ENCODE measurements around the gene TBC1D5. TPM values are rescaled to one million over a fixed set of nuclear protein-coding genes. Genes with fewer than 3 reads are reported as not detected.

Gene TBC1D5
- polyA plus RNA-seq, 1 donor, result 31.3 TPM

DNA sequence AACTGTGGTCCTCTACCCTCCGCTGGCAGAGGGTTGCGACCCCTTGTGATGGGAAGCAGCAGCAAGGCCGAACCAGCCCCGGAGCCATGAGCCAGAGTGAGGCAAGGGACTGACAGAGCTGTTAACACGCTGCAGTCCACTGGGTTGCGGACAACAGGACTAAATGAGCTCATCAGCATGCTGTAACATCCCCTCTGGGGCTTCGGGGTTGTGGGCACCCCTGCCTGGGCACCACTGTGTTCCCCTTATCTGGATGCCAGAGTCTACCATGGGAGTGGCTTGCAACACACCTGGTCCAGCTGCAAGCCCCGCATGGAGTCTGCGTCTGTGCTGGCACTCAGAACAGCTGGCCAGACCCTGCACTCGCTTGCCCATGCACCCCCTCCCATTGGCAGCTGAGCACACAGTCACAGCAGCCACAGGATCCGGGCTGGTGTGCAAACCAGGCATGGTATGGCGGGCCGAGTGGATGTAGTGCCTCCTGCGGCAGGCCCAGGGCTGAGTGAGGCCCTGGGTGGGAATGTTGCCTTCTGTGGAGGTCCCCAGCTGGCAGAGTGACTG is 453.5 kb downstream of the TBC1D5 start:
- DNase-seq, result no peak

- DNase-seq, result no peak
These were observed 455.3 kb downstream of the TBC1D5 start for GRCh38 chr3:17287006-17287689.

DNA sequence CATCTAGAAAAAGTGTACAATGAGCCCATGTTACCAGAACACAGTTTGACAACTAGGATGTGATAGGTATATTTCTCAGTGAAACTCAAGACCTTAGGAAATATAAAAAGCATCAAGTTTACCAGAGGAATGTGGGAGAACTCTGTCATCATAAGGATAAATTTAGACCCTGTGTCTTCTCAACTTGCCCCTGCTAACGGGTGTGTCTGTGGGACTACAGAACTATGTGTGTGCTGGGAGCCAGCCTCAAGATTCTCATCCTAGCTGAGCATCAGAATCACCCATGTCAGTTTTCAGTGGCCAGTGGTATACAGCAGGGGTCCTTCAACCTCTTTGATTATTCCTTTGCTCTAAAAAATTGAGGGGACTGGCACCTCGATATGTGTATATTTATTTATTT is 464.4 kb downstream of the TBC1D5 start:
- no peak for DNase-seq

DNA sequence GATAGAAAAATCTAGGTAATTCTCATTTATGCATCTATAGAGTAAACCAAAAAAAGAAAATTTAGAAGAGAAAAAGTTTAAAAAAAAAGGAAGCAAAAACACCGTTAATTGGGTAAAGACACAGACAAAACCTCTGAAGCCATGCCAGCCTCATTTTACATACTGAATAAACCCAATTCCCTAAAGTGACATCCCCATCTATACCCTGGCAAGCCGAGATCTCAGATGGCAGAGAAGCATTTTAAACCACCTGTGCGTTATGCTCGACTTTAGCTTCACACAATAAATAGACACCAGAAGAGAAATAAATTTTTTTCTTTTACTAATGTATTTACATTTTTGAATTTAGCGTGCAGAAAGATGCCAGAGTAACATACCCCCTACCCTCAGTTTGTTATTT is 475.6 kb downstream of the TBC1D5 start:
- no peak for DNase-seq

DNA sequence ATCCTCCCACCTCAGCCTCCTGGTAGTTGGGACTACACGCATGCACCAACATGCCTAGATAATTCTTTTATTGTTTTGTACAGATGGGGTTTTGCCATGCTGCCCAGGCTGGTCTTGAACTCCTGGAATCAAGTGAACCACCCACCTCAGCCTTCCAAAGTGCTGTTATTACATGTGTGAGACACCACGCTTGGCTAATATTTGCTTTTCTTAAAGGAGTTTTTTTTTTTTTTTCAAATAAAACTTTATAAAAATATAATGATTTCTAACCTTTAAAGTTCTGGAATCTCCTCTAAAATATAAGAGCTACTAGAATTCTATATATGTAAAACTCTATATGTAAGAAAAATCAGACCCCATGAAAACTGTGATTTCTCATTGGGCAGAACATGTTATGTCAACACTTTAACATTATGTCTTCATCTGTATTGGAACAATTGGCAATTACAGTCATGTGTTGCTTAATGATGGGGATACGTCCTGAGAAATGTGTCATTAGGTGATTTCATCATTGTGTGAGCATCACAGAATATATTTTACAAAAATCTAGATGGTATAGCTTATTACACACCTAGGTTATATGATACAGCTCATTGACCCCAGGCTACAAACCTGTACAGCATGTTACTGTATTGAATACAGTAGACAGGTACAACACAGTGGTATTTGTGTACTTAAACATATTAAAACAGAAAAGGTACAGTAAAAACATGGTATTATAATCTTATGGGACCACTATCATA is 480.6 kb downstream of the TBC1D5 start:
- DNase-seq, result no peak

DNA sequence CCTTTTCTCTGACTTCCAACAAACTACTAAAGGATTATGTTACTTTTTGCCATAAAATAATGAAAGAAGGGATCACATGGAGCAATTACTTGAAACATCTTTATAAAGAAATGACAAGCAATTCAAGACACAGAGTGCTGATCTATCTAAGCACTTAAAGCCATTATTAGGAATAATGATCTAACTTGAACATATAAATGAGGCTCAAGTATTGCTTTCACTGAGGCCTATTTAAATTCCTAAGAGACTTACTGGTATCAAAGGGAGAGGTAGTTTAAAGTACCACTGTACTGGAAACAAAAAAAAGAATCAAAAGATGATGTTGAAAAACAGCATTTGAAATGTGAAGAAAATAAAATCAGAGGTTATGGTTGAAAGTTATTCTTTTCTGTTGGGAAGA is 482.2 kb downstream of the TBC1D5 start:
- no peak for DNase-seq

DNA sequence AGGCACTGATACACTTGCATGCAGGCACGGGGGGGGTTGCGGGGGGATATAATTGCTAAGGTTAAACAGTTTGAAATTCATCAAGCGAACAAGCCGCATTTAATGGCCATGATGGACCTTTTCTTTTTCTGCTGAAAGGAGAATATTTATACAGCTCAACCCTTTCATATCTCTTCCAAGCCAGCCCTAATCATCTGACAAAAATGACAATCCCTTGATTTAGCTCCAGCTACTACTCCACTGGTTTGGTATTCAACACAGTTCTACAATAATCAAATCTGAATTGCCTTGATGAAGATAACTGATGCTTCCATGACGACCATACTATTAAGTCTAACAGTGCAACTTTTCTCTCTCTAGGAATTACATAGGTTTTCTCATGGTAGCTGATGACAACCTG is 482.7 kb downstream of the TBC1D5 start:
- no peak for DNase-seq

DNA sequence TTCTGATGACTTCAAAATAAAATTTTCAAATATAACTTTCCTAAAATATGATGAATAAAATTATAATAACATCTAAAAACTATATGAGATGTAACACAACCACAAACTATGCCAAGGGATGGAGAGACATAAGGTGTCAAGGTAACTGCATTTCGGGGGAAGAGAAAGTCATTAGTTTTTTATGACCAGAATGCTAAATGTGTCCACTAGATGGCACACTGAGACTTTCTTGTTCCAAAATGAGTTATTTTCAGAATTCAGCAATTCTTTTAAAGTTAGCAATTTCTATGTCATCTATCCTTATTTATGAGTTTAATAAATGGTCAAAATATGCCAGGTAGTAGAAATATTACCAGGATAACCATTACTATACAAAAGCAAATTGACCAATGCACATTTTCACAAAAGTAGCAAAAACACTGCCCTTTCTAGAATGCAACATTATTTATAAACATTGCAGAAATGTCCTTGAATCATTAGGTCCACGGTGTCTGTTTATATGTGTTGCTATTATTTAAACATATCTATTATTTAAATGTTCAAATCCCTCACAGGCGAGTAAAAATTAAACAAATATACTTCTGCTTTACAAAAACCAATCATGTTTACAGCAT is 483.5 kb downstream of the TBC1D5 start:
- peak; percentile 29 for DNase-seq

DNA sequence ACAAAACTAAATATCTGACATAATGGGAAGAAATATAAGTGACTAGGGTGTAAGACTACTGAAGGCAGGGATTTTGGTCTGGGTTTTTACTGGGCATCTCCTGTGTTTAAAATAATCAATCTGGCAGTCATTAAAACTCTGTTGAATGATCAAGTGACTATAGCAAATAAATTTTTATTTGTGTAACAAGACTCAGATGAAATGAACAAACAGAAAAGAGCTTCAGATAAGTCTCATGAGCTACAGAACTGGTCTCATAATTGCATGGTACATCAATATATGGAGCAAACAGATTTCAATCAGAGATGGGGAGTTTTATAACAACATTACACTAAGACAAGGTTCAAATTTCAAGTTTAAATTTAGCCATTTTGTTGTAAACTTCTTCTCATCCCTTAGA is 485.2 kb downstream of the TBC1D5 start:
- no peak for DNase-seq

DNA sequence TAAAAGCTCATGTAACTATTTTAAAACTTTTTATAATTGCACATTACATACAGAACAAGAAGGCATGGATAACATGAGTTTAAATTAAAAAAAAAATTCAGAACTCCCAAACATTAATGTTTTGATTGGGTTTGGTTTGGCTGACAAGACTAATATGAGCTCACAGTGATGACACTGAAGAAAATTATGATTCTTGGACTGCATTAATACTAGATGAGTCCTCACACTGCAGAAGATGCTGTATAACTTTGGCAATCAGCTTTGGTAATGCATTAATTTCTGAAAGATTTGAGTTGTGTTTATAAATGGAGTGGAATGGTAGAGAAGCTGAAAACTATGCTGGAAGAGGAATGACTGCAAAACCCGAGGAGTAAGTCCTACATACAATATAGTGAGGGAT is 498.8 kb downstream of the TBC1D5 start:
- no peak for DNase-seq

DNA sequence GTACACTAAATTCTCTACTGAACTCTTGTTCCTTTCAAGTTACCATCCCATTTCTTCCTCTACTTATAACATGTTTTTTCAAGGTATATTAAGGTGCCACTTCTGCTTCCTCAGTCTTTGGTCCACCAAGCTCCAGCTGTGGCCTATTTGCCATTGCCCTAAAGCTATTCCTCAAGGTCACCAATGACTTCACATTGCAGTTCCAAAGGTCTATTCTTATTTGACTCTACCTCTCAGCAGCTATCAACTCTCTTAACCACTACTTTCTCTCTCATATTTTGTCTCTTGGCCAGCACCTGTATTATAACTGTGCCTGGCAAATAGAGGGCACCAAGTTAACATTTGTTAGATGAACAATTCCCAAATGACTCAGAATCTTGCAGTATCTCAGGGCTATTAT is 503.0 kb downstream of the TBC1D5 start:
- DNase-seq, result no peak

- DNase-seq, result no peak
These were observed 504.4 kb downstream of the TBC1D5 start for GRCh38 chr3:17238023-17238422.

DNA sequence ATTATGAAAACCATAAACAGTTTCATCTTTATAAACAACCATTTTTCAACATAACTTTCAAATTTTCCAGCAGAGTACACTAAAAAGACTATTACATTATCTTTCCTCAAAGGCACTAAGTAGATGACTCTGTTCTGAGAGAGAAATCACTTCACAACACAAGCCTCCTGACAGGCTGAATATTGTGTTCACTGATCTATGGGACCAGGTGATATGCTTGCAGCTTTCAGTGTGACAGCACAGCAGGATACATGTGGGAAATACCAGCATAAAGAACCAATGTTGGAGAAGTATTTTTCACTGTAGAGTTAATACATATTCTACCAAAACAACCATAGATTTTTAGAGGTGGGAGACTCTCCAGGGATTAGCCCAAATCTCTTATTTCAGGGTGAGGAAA is 507.1 kb downstream of the TBC1D5 start:
- DNase-seq, result no peak

DNA sequence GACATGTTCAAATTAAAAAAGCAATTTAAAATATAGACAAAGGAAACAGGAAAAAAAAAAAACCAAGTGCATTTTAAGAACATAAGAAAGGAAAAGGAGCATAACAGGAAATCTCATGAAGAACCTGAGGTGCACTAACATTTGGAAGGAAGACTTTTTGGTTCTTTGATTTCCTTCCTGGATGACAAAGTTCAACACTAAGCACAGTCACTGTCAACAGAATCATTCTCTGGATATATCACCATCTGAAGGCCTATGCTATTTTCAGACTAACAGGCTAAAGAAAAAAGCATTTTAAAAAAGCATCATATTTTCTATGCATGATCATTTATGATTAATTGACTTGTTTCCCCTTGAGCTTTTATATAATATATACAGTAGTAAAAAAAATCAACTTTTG is 508.0 kb downstream of the TBC1D5 start:
- no peak for DNase-seq

DNA sequence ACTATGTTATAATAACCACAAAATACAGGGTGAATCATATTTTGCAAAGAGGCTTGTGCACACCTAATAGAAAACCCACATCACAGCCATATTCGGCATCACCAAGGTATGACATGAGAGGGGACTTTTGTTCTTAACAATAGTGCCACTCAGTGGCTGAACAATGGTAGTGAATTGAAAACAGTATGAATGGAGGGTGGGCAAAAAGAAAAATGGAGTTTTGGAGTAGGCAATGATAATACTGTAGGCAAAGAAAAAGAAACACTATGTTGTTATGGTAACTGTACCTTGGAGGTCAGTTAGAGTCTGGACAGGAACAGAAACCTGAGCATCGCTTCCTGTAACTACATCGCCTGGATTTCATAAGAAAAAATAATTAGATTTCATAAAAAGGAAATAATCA is 509.0 kb downstream of the TBC1D5 start:
- DNase-seq, result peak; percentile 19

DNA sequence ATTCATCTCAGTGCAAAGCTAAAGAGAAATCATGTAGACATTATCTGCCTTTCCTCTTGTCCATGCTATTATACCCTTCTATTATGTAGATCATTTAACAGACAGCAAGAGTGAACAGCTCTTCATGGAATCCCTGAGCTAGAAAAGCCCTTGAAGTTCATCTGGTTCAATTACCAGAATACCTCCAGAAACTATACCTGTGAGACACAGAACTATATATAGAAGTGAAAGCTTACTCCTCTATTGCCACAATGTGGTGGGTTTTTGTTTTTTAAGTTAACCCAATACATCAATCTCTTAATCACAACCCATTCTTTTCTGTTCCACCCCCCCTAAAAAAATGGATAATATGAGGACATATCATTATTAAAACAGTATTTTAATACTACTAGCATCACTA is 510.0 kb downstream of the TBC1D5 start:
- DNase-seq, result no peak

DNA sequence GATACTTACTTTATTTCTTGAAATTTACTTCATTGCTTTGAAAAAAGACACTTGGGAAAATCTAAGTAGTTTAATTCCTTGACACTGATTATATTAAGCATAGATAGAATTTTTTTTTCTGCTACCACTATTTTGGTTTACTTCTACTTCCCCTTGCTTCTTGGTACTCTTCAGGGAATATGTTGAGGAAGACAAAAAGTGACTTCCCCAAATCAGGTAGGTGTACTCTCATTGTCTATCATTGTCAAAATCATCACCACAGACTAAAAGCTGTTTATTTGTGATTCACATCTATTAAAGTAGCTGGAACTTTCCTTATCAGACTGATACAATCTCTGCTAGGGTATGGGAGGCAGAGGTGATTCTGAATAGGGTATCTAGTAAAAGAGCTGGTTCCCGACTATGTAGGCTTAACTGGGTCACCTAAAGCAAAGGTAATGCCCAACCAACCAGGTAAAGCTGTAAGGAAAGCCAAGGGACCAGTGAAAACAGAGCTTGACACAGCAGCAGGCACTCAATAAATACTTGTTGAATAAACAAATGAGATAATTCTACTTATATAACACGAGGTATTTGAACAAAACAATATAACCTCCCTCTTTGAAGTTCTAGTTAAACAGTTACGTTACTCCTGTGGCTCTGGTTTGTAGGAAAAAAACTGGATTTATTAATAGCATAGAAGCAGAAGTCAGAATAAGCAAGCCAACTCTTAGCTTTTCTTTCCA is 510.7 kb downstream of the TBC1D5 start:
- DNase-seq, result peak; percentile 11

- DNase-seq, result no peak
These were observed 515.0 kb downstream of the TBC1D5 start for GRCh38 chr3:17227472-17227871.

GRCh38 chr3:17221529-17221928 is 520.9 kb downstream of the TBC1D5 start:
- no peak for DNase-seq

- no peak for DNase-seq
These were observed 522.8 kb downstream of the TBC1D5 start for GRCh38 chr3:17219593-17219992.

DNA sequence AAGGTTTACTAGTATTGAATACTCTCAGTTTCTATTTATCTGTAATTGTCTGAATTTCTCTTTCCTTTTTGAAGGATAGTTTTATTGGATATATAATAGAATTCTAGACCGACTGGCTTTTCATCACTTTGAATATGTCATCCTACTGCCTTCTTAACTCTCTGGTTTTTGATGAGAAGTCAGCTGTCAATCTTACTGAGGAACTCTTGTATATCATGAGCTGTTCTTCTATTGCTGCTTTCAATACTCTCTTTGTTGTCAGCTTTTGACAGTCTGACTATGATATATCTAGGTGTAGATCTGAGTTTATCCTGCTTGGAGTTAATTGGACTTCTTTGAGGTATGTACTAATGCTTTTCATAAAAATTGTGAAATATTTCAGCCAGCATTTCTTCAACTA is 523.8 kb downstream of the TBC1D5 start:
- DNase-seq, result no peak

- no peak for DNase-seq
These were observed 524.8 kb downstream of the TBC1D5 start for GRCh38 chr3:17217588-17217987.

DNA sequence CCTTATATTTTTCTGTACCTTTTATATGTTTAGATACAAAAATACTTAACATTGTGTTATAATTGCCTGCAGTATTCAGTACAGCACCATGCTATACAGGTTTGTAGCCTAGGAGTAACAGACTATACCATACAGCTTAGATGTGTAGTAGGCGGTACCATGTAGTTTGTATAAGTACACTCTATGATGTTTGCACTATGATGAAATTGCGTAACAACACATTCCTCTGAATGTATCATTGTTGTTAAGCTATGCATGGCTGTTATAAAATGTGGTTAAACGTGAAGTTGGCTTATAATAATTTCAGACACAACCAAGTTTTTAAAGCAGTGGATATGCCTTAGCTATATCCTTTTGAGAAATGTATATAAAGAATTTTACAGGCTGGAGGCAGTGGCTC is 529.3 kb downstream of the TBC1D5 start:
- DNase-seq, result no peak
